Effector memory CD8-positive, alpha-beta T cell (primary cell): ENCODE data around the gene FAM171A2.

Experiments used
- ATAC-seq: fragments of 150-1000 bp; cut with Tn5 transposase; replicated peaks from 2 replicates; pipeline ENCODE4 v1.10.0; 2021; ENCODE audit warnings: mild to moderate bottlenecking, moderate library complexity
- DNase-seq, 3 experiments: peaks; one replicate each; pipeline ENCODE4 v3.0.0; 2021
- H3K27ac Mint-ChIP-seq, 2 donors: one replicate each; pipeline ENCODE4 v1.8.0; 2022; ENCODE audit warnings: mild to moderate bottlenecking in 2 of 2, mixed read lengths in 2 of 2, moderate library complexity in 2 of 2
- H3K27me3 Mint-ChIP-seq, 2 donors: one replicate each; pipeline ENCODE4 v1.8.0; 2022; ENCODE audit warnings: mixed read lengths in 2 of 2
- H3K36me3 Mint-ChIP-seq: one replicate; pipeline ENCODE4 v1.8.0; 2022; ENCODE audit warnings: mild to moderate bottlenecking, moderate library complexity, mixed read lengths; ENCODE audit not compliant: insufficient read depth
- H3K4me1 Mint-ChIP-seq, 2 donors: one replicate each; pipeline ENCODE4 v1.8.0; 2022; ENCODE audit warnings: low read depth in 2 of 2, mixed read lengths in 2 of 2
- H3K4me3 Mint-ChIP-seq, 2 donors: one replicate each; pipeline ENCODE4 v1.8.0; 2022; ENCODE audit warnings: mild to moderate bottlenecking in 2 of 2, mixed read lengths in 2 of 2, moderate library complexity in 2 of 2
- H3K9me3 Mint-ChIP-seq, 2 donors: one replicate each; pipeline ENCODE4 v1.8.0; 2022; ENCODE audit warnings: mixed read lengths in 2 of 2

The FAM171A2 gene

GRCh38 chr17:44362459-44362948, 1.1 kb downstream of the FAM171A2 start:
- DNase-seq (no peak), ATAC-seq (no peak)
- peaks cover 32 to 40% of the 10 kb centered on the region in 2 donors for H3K27me3 Mint-ChIP-seq
- no peaks in the 10 kb centered on the region for H3K36me3 Mint-ChIP-seq
- peak overlapping the region; percentile 63 to 75 for H3K4me3 Mint-ChIP-seq
- H3K4me1 Mint-ChIP-seq = peaks cover 0 to 3% of the 10 kb centered on the region in 2 donors
- H3K9me3 Mint-ChIP-seq = no peaks in the 10 kb centered on the region
- H3K27ac Mint-ChIP-seq = no peak overlapping the region

- no peaks in the 10 kb centered on the region for H3K9me3 Mint-ChIP-seq
- H3K4me1 Mint-ChIP-seq = peaks cover 0 to 3% of the 10 kb centered on the region in 2 donors
- H3K36me3 Mint-ChIP-seq = peaks cover 4% of the 10 kb centered on the region
- no peak overlapping the region for H3K27ac Mint-ChIP-seq
- H3K4me3 Mint-ChIP-seq = no peak overlapping the region
- peaks cover 23 to 33% of the 10 kb centered on the region in 2 donors for H3K27me3 Mint-ChIP-seq
- ATAC-seq (no peak), DNase-seq (no peak)
Observed at GRCh38 chr17:44361292-44362260, 2.1 kb downstream of the FAM171A2 start.

GRCh38 chr17:44360826-44361225, 2.8 kb downstream of the FAM171A2 start:
- peaks cover 0 to 3% of the 10 kb centered on the region in 2 donors for H3K4me1 Mint-ChIP-seq

DNA sequence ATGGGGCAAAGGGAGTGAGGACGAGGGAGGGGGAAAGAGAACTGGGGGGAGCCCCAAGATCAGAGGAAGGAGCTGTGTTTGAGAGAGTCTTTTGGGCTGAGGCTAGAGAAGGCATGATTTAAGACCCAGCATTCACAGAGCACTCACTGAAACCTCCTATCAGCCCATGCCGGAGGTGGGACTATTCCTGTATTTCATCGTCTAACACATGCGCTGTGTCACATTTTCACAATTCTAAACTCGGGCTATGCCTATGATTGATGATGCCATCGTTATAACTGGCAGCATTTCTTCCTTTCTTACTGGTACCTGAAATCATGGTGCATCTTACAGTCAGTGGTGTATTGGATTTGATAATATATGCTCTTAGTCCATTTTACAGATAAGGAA, 3.5 kb downstream of the FAM171A2 start:
- ATAC-seq = no peak
- no peak for DNase-seq
- Mint-ChIP-seq H3K9me3 (no peaks in the 10 kb centered on the region), H3K27ac (no peak overlapping the region), H3K36me3 (peaks cover 4% of the 10 kb centered on the region), H3K4me3 (no peak overlapping the region), H3K27me3 (peaks cover 9 to 20% of the 10 kb centered on the region in 2 donors), H3K4me1 (peaks cover 0 to 3% of the 10 kb centered on the region in 2 donors)

More at GRCh38 chr17:44360826-44361225, 2.8 kb downstream of the FAM171A2 start:
- no peak for DNase-seq
- Mint-ChIP-seq H3K36me3 (peaks cover 4% of the 10 kb centered on the region), H3K9me3 (no peaks in the 10 kb centered on the region), H3K4me3 (no peak overlapping the region), H3K27ac (no peak overlapping the region), H3K27me3 (peaks cover 15 to 26% of the 10 kb centered on the region in 2 donors)
- no peak for ATAC-seq

GRCh38 chr17:44359458-44360143, 4.1 kb downstream of the FAM171A2 start:
- H3K27me3 Mint-ChIP-seq = peaks cover 4 to 14% of the 10 kb centered on the region in 2 donors
- H3K9me3 Mint-ChIP-seq = no peaks in the 10 kb centered on the region
- DNase-seq (no peak), ATAC-seq (no peak)
- H3K4me3 Mint-ChIP-seq = no peak overlapping the region
- peaks cover 0 to 3% of the 10 kb centered on the region in 2 donors for H3K4me1 Mint-ChIP-seq
- H3K36me3 Mint-ChIP-seq = peaks cover 4% of the 10 kb centered on the region
- H3K27ac Mint-ChIP-seq = no peak overlapping the region

- ATAC-seq (no peak), DNase-seq (no peak)
- peak overlapping the region in 1 of 2 donors; percentile 76 for H3K27ac Mint-ChIP-seq
- H3K4me3 Mint-ChIP-seq = no peak overlapping the region
- peaks cover 4 to 14% of the 10 kb centered on the region in 2 donors for H3K27me3 Mint-ChIP-seq
- peaks cover 4% of the 10 kb centered on the region for H3K36me3 Mint-ChIP-seq
- H3K4me1 Mint-ChIP-seq = peaks cover 0 to 3% of the 10 kb centered on the region in 2 donors
- H3K9me3 Mint-ChIP-seq = no peaks in the 10 kb centered on the region
Observed at GRCh38 chr17:44359006-44359405, 4.6 kb downstream of the FAM171A2 start.

DNA sequence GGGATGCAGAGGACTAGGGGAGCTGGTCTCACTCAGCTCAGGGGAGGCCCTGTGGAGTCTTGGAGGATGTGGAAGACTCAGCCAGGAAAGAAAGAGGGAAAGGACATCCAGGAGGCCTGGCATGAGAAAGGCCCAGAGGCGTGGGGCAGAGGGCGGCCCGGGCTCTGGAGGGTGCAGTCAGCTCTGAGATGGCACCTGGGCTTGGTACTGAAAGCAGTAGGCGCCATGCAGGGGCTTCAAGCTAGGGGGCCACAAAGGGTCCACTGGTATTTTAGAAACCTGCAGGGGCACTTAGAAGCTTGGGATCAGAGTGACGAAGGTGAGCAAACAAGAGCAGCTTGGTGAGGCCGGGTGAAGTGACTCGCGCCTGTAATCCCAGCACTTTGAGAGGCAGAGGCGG, 5.6 kb downstream of the FAM171A2 start:
- ATAC-seq (no peak), DNase-seq (no peak)
- no peak overlapping the region for H3K27ac Mint-ChIP-seq
- peaks cover 4% of the 10 kb centered on the region for H3K36me3 Mint-ChIP-seq
- H3K4me3 Mint-ChIP-seq = no peak overlapping the region
- peaks cover 2% of the 10 kb centered on the region in 2 donors for H3K4me1 Mint-ChIP-seq
- no peaks in the 10 kb centered on the region for H3K9me3 Mint-ChIP-seq
- peaks cover 4 to 14% of the 10 kb centered on the region in 2 donors for H3K27me3 Mint-ChIP-seq

DNA sequence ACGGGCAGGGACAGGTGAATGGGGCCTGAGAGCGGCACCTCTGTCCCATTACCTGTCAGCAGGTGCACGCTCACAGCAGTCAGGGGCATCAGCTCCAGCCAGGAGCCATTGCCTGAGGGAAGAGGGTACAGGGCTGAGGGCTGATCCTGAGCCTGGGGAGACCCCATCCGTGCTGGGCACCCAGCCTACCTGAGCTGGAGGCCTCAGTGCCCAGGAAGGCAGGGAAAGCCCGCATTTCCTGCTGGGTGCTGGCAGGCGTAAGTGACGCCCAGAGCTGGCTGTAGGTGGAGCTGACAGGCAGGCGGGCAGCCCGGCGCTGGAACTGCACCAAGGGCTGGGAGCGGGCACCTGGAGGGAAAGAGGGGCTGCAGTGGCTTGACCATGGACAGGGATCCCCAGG, 7.4 kb downstream of the FAM171A2 start:
- H3K4me1 Mint-ChIP-seq = peaks cover 3 to 5% of the 10 kb centered on the region in 2 donors
- peaks cover 4% of the 10 kb centered on the region for H3K36me3 Mint-ChIP-seq
- H3K27me3 Mint-ChIP-seq = peaks cover 4 to 7% of the 10 kb centered on the region in 2 donors
- H3K27ac Mint-ChIP-seq = no peak overlapping the region
- no peak for DNase-seq
- H3K4me3 Mint-ChIP-seq = no peak overlapping the region
- no peak for ATAC-seq
- no peaks in the 10 kb centered on the region for H3K9me3 Mint-ChIP-seq

GRCh38 chr17:44355642-44356099, 8.0 kb downstream of the FAM171A2 start:
- peaks cover 4% of the 10 kb centered on the region for H3K36me3 Mint-ChIP-seq
- H3K9me3 Mint-ChIP-seq = no peaks in the 10 kb centered on the region
- no peak overlapping the region for H3K27ac Mint-ChIP-seq
- peaks cover 4 to 7% of the 10 kb centered on the region in 2 donors for H3K27me3 Mint-ChIP-seq
- H3K4me3 Mint-ChIP-seq = peak overlapping the region in 1 of 2 donors; percentile 17
- H3K4me1 Mint-ChIP-seq = peaks cover 4 to 5% of the 10 kb centered on the region in 2 donors
- no peak for DNase-seq
- ATAC-seq = no peak

GRCh38 chr17:44354582-44355561, 8.8 kb downstream of the FAM171A2 start:
- H3K4me1 Mint-ChIP-seq = peaks cover 5% of the 10 kb centered on the region in 2 donors
- H3K4me3 Mint-ChIP-seq = peak overlapping the region; percentile 63 to 70
- H3K36me3 Mint-ChIP-seq = peaks cover 4% of the 10 kb centered on the region
- no peak overlapping the region for H3K27ac Mint-ChIP-seq
- DNase-seq = peak; percentile 40 to 62 (median 60)
- H3K27me3 Mint-ChIP-seq = peaks cover 0 to under 1% of the 10 kb centered on the region in 2 donors
- no peaks in the 10 kb centered on the region for H3K9me3 Mint-ChIP-seq
- ATAC-seq = peak; percentile 64

GRCh38 chr17:44353672-44354331, 9.9 kb downstream of the FAM171A2 start:
- H3K27ac Mint-ChIP-seq = no peak overlapping the region
- peaks cover 4% of the 10 kb centered on the region for H3K36me3 Mint-ChIP-seq
- H3K9me3 Mint-ChIP-seq = no peaks in the 10 kb centered on the region
- DNase-seq (no peak), ATAC-seq (peak; percentile 43)
- peak overlapping the region; percentile 63 to 70 for H3K4me3 Mint-ChIP-seq
- H3K4me1 Mint-ChIP-seq = peaks cover 5 to 6% of the 10 kb centered on the region in 2 donors
- H3K27me3 Mint-ChIP-seq = no peaks in the 10 kb centered on the region
